T-helper 2 cell (primary cell): ENCODE data around the gene NOX3.
"Not testable (repeated sequence)": the region's sequence is repeated elsewhere in the genome, so short reads cannot be mapped to it uniquely, and the experiment has no call there.

Source experiments
- DNase-seq, 5 experiments: peaks; one replicate each; pipeline versions ENCODE4 v3.0.0 to v3.0.0-alpha.2; 2012 to 2022
- total RNA-seq, 2 donors: gene quantifications; one replicate each; lab custom pipeline; 2026; lab: John Stamatoyannopoulos, UW

The NOX3 gene
- 0 reads per million in 2 donors for total RNA-seq

- DNase-seq = no peak
These were observed at the start of gene NOX3 for GRCh38 chr6:155455766-155456165. TSS of gene NOX3 (minus strand) at chr6:155455839. CDS start at chr6:155455800, 39 bp downstream.

- DNase-seq = no peak
These were observed 49.4 kb upstream of the NOX3 start for GRCh38 chr6:155504848-155505607.

- no peak for DNase-seq
These were observed 46.8 kb upstream of the NOX3 start for GRCh38 chr6:155502393-155502792.

- no peak for DNase-seq
These were observed 43.9 kb upstream of the NOX3 start for GRCh38 chr6:155499574-155499973.

GRCh38 chr6:155498370-155498769 is 42.7 kb upstream of the NOX3 start:
- DNase-seq = no peak

GRCh38 chr6:155497273-155497672 is 41.6 kb upstream of the NOX3 start:
- no peak for DNase-seq

GRCh38 chr6:155495011-155495768 is 39.6 kb upstream of the NOX3 start:
- no peak for DNase-seq

- DNase-seq = no peak
These were observed 38.1 kb upstream of the NOX3 start for GRCh38 chr6:155493694-155494143.

- DNase-seq = no peak
These were observed 37.5 kb upstream of the NOX3 start for GRCh38 chr6:155493026-155493693.

GRCh38 chr6:155492061-155492735 is 36.6 kb upstream of the NOX3 start:
- DNase-seq = no peak

GRCh38 chr6:155491421-155491820 is 35.8 kb upstream of the NOX3 start:
- DNase-seq = no peak

- DNase-seq = not testable (repeated sequence)
These were observed 32.6 kb upstream of the NOX3 start for GRCh38 chr6:155488197-155488596.

- no peak for DNase-seq
These were observed 31.9 kb upstream of the NOX3 start for GRCh38 chr6:155487371-155488130.

GRCh38 chr6:155486721-155487294 is 31.2 kb upstream of the NOX3 start:
- no peak for DNase-seq

GRCh38 chr6:155485756-155486155 is 30.1 kb upstream of the NOX3 start:
- no peak for DNase-seq

GRCh38 chr6:155483858-155484257 is 28.2 kb upstream of the NOX3 start:
- no peak for DNase-seq

- DNase-seq = no peak
These were observed 25.6 kb upstream of the NOX3 start for GRCh38 chr6:155481215-155481614.

GRCh38 chr6:155473741-155474140 is 18.1 kb upstream of the NOX3 start:
- DNase-seq = no peak

GRCh38 chr6:155472886-155473285 is 17.2 kb upstream of the NOX3 start:
- no peak for DNase-seq

- not testable (repeated sequence) for DNase-seq
These were observed 15.5 kb upstream of the NOX3 start for GRCh38 chr6:155470979-155471616.

- DNase-seq = not testable (repeated sequence)
These were observed 12.9 kb upstream of the NOX3 start for GRCh38 chr6:155468543-155468942.
